Limb (tissue), 2 donors: ENCODE measurements around the gene MROH8.
A peak's percentile ranks its signal among the peaks of the same experiment; 100 is the strongest.
"Not testable (repeated sequence)": the region's sequence is repeated elsewhere in the genome, so short reads cannot be mapped to it uniquely, and the experiment has no call there.

Experiments used
- DNase-seq, 2 donors: peaks; one replicate each; pipeline ENCODE4 v3.0.0-alpha.2; 2016; ENCODE audit errors: extremely low spot score in 2 of 2

The MROH8 gene

GRCh38 chr20:37155987-37156386 is 23.4 kb downstream of the MROH8 start:
- no peak for DNase-seq

- DNase-seq = no peak
Observed at GRCh38 chr20:37154684-37155298, 24.6 kb downstream of the MROH8 start.

GRCh38 chr20:37152284-37152683 is 27.1 kb downstream of the MROH8 start:
- no peak for DNase-seq

GRCh38 chr20:37151529-37151928 is 27.8 kb downstream of the MROH8 start:
- no peak for DNase-seq

GRCh38 chr20:37150864-37151263 is 28.5 kb downstream of the MROH8 start:
- DNase-seq = not testable (repeated sequence)

GRCh38 chr20:37147250-37147649 is 32.1 kb downstream of the MROH8 start:
- DNase-seq = no peak

- DNase-seq = no peak
Observed at GRCh38 chr20:37144856-37145404, 34.4 kb downstream of the MROH8 start.

GRCh38 chr20:37142708-37143107 is 36.6 kb downstream of the MROH8 start:
- DNase-seq = no peak

GRCh38 chr20:37137547-37137946 is 41.8 kb downstream of the MROH8 start:
- DNase-seq = no peak

- no peak for DNase-seq
Observed at GRCh38 chr20:37133952-37134351, 45.4 kb downstream of the MROH8 start.

GRCh38 chr20:37131486-37131885 is 47.9 kb downstream of the MROH8 start:
- DNase-seq = no peak

- no peak for DNase-seq
Observed at GRCh38 chr20:37128803-37129202, 50.5 kb downstream of the MROH8 start.

- not testable (repeated sequence) for DNase-seq
Observed at GRCh38 chr20:37126290-37126689, 53.1 kb downstream of the MROH8 start.

GRCh38 chr20:37123441-37123840 is 55.9 kb downstream of the MROH8 start:
- DNase-seq = no peak

- no peak for DNase-seq
Observed at GRCh38 chr20:37120497-37120896, 58.9 kb downstream of the MROH8 start.

- DNase-seq = no peak
Observed at GRCh38 chr20:37119356-37120036, 59.9 kb downstream of the MROH8 start.

GRCh38 chr20:37114012-37114411 is 65.3 kb downstream of the MROH8 start:
- no peak for DNase-seq

GRCh38 chr20:37111926-37112455 is 67.4 kb downstream of the MROH8 start:
- DNase-seq = no peak

GRCh38 chr20:37108676-37109075 is 70.7 kb downstream of the MROH8 start:
- no peak for DNase-seq

- DNase-seq = no peak
Observed at GRCh38 chr20:37102571-37102970, 76.8 kb downstream of the MROH8 start.

- DNase-seq = peak in 1 of 2 donors; percentile 1
Observed at GRCh38 chr20:37096415-37097041, 82.8 kb downstream of the MROH8 start.
